ENCODE measurements around the gene CHRNG. TPM values are rescaled to one million over a fixed set of nuclear protein-coding genes. Genes with fewer than 3 reads are reported as not detected.

The CHRNG gene, protein sequence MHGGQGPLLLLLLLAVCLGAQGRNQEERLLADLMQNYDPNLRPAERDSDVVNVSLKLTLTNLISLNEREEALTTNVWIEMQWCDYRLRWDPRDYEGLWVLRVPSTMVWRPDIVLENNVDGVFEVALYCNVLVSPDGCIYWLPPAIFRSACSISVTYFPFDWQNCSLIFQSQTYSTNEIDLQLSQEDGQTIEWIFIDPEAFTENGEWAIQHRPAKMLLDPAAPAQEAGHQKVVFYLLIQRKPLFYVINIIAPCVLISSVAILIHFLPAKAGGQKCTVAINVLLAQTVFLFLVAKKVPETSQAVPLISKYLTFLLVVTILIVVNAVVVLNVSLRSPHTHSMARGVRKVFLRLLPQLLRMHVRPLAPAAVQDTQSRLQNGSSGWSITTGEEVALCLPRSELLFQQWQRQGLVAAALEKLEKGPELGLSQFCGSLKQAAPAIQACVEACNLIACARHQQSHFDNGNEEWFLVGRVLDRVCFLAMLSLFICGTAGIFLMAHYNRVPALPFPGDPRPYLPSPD
- total RNA-seq (2014; rRNA removed; shearing (Covaris generic)), result not detected in 2 replicates

DNA sequence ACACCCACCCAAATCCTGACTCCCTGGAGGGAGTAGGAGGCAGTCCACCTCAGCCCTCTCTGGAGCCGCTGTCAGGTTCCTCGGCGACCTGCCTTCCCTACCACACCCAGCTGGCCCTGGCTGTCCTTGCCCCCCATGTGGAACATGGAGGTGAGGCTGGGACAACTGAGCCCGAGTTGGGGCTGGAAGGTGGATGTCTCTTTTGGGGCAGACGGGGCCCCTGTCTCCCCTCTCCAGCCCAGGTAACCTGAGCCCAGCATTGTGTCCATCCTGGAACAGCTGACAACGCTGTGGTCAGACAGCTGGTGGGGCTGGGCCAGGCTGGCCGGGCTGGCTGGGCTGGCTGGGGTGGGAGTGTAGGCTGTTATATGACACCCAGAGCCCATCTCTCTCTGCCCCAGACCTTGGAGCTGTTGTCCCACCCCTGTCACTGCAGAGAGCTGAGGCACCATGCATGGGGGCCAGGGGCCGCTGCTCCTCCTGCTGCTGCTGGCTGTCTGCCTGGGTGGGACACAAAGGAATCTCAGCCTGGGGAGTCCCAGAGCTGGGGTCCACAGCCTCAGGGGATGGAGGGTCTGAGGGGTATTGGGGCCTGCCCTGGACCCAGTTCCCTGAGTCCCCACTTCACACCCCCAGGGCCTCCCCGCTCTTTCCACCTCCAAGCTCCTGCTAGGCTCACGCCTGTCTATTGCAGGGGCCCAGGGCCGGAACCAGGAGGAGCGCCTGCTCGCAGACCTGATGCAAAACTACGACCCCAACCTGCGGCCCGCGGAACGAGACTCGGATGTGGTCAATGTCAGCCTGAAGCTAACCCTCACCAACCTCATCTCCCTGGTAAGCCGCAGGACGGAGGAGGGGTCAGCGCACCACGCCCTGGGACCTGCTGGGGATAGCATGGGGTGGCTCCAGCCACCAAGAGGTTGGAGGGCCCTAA, at the start of gene CHRNG:
Gene CHRNG, plus strand, starts transcription at position 395 of the 934 bp plus-strand sequence. Its CDS starts 56 bp downstream, at position 451.
- DNase-seq (ENCODE audit: low spot score), result no peak

DNA sequence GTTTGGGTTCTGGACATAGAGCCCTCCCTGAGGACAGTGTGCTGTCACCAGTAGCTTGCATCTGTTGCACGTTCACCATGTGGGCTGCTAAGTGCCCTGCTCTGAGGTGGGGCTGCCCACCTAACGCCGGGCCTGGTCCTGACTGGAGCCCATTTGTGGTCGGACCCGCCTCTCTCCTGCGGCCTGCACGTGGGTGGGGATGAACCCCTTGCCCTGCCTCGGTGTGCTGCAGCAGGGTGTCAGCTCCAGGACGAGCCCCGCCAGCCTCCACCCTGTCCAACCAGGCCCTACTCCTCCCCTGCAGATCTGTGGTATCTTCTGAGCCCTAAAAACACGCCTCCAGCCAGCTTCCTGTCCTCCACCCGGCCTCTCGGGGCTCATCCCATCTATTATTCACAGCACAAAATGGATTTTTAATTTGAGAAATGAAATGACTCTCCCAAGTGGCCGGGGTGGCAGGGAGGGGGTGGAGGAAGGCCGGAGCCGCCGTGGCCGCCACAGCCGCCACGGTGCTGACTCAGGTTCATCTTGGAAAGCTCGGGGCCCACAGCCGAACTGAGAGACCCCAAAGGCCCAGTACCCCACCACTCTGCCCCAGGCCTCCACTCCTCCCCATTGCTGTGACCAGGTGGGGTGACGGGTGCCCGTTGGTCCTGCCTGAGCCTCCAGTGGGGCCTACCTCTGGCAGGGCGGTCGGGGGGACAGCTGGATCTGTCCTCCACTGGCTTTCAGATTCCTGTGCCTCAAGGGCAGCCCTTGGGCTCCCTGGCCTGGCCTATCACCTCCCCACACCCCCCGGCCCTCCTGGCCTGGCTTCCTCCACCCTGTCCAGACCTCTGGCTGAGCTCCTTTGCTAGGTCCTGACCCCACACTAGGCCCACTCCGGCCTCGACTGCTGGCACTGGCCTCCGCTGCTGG, 49.0 kb upstream of the CHRNG start:
- no peak for DNase-seq (ENCODE audit: low spot score)

GRCh38 chr2:232491139-232491780, 48.2 kb upstream of the CHRNG start:
- DNase-seq (ENCODE audit: low spot score), result no peak

DNA sequence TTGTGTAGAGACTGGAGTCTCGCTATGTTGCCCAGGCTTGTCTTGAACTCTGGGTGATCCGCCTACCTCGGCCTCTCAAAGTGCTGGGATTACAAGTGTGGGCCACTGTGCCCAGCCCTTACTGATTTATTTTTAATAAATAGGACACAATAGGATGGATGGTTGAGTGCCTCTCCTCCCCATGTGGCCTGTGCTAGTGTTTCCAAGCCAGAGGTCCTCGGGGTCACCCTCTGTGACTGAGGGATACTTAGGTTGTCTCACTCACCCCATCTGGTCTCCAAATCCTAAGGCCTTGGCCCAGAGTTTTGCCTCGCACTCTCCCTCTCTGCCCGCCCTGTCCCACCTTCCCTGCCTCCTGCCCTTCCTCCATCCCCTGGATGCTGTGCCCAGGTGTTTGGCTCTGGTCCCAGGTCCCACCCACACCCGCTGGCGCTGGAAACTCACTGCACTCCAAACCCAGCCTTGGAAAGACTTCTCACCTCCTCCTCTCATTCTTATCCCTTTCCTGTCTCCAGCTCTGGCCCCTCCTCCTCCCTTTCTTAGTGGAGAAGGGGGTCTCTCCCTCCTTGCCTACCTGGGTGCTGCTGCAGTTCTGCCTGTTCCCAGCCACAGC, 47.1 kb upstream of the CHRNG start:
- no peak for DNase-seq (ENCODE audit: low spot score)

- DNase-seq (ENCODE audit: low spot score), result no peak
Observed at GRCh38 chr2:232492963-232493700, 46.4 kb upstream of the CHRNG start.

- DNase-seq (ENCODE audit: low spot score), result no peak
Observed at GRCh38 chr2:232493701-232494474, 45.6 kb upstream of the CHRNG start.

DNA sequence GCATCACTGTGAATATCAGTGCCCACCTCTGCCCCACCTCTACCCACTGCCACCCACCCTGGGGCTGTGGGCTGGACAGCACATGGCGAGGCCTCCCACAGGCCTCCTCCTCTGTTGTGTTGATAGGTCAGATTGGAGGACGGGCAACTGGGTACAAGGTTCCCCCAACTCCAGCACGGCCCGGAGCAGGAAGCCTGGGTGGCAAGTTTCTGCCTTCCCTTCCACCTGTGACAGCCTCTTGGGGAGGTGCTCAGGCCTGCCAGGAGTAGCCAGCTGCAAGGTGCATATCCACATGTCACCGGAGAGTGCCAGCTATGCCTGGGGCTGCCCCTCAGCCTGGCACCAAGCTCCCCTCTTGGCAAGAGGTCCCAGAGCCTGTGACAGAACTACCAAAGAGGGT, 45.0 kb upstream of the CHRNG start:
- no peak for DNase-seq (ENCODE audit: low spot score)

- no peak for DNase-seq (ENCODE audit: low spot score)
Observed at GRCh38 chr2:232495292-232495691, 44.2 kb upstream of the CHRNG start.

DNA sequence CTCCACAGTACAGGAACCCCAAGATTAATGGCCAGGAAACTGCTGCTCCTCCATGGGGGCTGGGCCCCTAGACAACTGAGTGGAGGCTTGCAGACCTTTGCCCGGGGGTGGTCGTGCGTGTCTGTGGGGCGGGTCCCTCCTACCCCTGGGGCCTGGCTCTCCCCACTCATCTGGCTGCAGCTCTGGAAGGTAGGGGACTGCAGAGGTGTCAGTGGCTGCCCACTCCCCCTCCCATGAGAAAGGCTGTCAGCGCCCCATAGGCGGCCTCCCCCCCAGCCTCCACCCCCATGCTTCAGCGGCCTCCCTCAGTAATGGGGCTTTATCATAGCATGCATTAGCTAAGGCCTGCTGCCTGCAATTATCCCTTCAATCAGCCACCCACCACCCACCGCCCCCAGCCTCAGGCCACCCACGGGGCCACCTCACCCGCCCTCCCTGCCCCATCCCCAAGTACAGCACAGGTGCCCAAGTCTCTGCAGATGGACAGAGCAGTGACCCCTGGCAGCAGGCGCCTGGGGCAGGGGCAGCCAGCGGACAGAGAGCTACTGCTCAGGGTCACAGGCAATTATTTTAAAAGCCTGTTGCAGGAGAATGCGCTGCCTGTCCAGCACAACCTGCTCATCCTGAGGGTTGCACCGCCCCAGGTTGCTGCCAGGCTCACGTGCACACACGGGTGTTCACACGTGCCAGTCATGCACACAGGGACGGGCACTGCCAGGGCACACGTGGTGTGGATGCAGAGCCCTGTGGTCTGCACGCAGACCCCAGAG, 42.8 kb upstream of the CHRNG start:
- no peak for DNase-seq (ENCODE audit: low spot score)

GRCh38 chr2:232497348-232497747, 42.1 kb upstream of the CHRNG start:
- no peak for DNase-seq (ENCODE audit: low spot score)

- no peak for DNase-seq (ENCODE audit: low spot score)
Observed at GRCh38 chr2:232498452-232498851, 41.0 kb upstream of the CHRNG start.

DNA sequence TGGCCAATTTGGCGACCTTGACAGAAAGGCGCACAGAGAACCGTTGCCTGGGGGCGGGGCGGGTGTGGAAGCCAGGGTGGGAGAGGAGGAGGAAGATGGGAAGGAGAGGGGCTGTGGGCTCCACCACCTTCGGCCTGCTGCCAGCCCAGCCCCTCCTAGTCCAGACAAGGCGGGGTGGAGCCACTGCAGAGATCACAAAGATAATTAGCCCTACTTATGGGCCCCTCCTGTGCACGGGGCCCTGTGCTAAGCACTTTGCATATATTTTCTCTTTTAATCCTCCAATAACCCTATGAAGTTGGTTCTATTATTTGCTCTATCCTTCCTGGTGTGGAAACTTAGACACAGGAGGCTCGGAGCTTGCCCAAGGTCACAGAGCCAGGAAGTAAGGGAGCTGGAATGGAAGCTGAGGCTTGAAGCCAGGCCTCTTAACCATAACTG, 38.1 kb upstream of the CHRNG start:
- no peak for DNase-seq (ENCODE audit: low spot score)

DNA sequence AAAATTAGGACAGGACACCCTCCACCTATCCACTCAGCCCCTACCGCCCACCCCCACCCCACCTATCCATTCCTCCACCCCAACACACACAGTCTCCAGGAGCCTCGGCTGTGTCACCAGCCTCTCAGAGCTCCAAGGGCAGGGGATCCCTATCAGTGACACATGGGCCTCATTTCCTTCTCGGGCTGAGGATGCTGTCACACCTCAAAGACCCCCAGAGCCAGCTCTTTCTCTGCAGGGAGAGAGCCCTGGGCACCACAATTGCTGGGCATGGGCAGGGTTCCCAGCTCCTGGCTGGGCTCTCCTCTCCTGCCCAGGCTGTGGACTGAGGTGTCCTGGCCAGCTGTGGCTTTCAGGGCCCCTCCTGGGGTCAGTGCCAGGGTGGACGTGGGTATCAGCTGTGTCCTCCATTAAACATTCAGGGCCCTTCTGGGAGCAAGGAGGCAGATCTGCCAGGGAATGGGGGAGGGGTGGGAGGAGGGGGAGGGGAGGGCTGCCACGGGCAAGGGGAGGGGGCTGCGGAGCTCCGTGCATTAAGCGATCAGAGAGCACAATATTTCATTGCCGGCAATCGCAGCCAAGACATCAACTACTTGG, 37.6 kb upstream of the CHRNG start:
- no peak for DNase-seq (ENCODE audit: low spot score)

DNA sequence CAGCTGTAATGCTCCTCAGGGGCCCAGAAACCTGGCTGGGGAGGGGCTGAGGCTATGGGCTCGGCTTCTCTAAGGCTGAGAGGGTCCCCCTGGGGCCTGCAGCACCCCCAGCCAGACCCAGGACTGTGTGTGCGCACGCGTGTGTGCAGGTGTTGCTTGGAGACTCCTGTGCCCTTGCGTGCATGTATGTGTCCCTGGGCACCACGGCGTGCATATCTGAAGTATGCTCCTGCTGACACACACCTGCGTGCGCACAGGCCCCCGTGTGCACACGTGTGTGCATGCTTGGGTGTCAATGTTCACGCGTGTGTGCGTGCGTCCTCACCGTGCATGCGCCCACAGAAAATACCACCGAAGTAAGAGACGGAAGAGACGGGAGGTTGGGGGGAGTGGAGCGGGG, 37.0 kb upstream of the CHRNG start:
- DNase-seq (ENCODE audit: low spot score), result no peak

- DNase-seq (ENCODE audit: low spot score), result no peak
Observed at GRCh38 chr2:232502911-232503808, 36.3 kb upstream of the CHRNG start.

DNA sequence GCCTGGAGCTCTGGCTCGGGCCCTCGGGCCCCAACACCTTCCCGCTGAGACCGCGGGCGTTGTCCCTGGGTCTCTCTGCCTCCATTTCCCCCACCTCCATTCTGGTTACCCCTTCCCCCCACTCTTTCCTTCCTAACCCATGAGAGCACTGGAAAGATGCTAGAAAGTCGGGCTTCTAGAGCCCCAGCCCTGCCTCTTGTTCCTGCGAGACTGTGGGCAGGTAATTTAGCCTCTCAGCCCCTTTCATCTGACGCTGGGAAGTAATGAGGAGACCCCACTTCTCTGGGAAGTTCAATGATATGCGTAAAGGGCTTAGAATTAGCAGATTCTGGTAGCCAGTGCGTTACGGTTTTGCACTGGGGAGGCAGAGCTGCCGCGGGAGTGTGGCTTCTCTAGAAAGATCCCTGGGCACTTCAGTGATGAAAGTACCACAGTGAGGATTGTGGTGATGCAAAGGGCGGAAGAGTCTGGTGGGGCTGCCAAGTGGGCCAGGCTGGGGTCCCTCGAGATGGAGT, 35.6 kb upstream of the CHRNG start:
- no peak for DNase-seq (ENCODE audit: low spot score)
